Lower leg skin (tissue), 3 donors: ENCODE results near the gene FKBP6.

ENCODE experiments used
- POLR2A ChIP-seq, 2 donors: fragments of 450-650 bp; IDR thresholded peaks; one replicate each; pipeline ENCODE4 v1.6.1; 2016 to 2017; ENCODE audit warnings: antibody characterized with exemption in 2 of 2, mild to moderate bottlenecking in 1 of 2, moderate library complexity in 1 of 2
- TF ChIP-seq, protein P1 (sequence below), 3 donors: fragments of 450-650 bp; IDR thresholded peaks; one replicate each; pipeline ENCODE4 v1.5.1; 2016; ENCODE audit warnings: antibody characterized with exemption in 3 of 3, mild to moderate bottlenecking in 3 of 3, moderate library complexity in 2 of 3

DNA sequence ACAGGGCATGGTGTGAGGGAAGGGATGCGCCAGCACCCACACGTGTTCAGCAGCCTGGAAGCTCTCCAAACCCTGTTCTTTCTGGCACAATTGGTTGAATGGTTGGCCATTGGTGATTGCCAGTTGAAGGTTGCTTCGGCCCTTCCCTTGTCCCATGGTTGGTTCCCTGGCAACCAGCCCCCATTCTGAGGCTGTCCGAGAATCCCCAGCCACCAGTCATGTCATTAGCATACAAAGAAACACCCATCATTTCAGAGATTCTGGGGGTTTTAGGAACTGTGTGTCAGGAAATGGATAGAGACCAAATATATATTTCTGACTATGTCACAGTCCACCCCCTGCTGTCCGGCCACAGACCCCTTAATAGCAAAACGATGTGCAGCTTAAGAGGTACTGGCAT is 21.8 kb downstream of the FKBP6 start:
- TF ChIP-seq, protein P1, sequence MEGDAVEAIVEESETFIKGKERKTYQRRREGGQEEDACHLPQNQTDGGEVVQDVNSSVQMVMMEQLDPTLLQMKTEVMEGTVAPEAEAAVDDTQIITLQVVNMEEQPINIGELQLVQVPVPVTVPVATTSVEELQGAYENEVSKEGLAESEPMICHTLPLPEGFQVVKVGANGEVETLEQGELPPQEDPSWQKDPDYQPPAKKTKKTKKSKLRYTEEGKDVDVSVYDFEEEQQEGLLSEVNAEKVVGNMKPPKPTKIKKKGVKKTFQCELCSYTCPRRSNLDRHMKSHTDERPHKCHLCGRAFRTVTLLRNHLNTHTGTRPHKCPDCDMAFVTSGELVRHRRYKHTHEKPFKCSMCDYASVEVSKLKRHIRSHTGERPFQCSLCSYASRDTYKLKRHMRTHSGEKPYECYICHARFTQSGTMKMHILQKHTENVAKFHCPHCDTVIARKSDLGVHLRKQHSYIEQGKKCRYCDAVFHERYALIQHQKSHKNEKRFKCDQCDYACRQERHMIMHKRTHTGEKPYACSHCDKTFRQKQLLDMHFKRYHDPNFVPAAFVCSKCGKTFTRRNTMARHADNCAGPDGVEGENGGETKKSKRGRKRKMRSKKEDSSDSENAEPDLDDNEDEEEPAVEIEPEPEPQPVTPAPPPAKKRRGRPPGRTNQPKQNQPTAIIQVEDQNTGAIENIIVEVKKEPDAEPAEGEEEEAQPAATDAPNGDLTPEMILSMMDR (IDR thresholded peaks at IDR 0.05): no peak
- no peak for TF ChIP-seq POLR2A (IDR thresholded peaks at IDR 0.05)
